Measurements from ENCODE around the gene LIN52. TPM values are rescaled to one million over a fixed set of nuclear protein-coding genes. Genes with fewer than 3 reads are reported as not detected.

LIN52 gene
- total RNA-seq, 1 donor from 2014 or later, result 13.4 TPM

GRCh38 chr14:74142523-74142922 is 57.8 kb downstream of the LIN52 start:
- no peak overlapping the region for H3K27ac Mint-ChIP-seq
- H3K9me3 Mint-ChIP-seq (ENCODE audit: low read depth), result no peaks in the 10 kb centered on the region
- H3K27me3 Mint-ChIP-seq, result no peaks in the 10 kb centered on the region
- peaks cover 15% of the 10 kb centered on the region for H3K4me1 Mint-ChIP-seq (ENCODE audit: low read depth)
- no peak for TF ChIP-seq CTCF (IDR thresholded peaks at IDR 0.05; ENCODE audit: unreplicated experiment)
- no peak for DNase-seq (ENCODE audit: low spot score, unreplicated experiment)
- no peak overlapping the region for H3K4me3 Mint-ChIP-seq (ENCODE audit: low read depth)
- peaks cover 3% of the 10 kb centered on the region for H3K36me3 Mint-ChIP-seq (ENCODE audit: insufficient read depth)

GRCh38 chr14:74144789-74145188 is 60.0 kb downstream of the LIN52 start:
- H3K27me3 Mint-ChIP-seq, result no peaks in the 10 kb centered on the region
- DNase-seq (ENCODE audit: low spot score, unreplicated experiment), result no peak
- no peak for TF ChIP-seq CTCF (IDR thresholded peaks at IDR 0.05; ENCODE audit: unreplicated experiment)
- no peaks in the 10 kb centered on the region for H3K9me3 Mint-ChIP-seq (ENCODE audit: low read depth)
- H3K4me3 Mint-ChIP-seq (ENCODE audit: low read depth), result no peak overlapping the region
- peaks cover 12% of the 10 kb centered on the region for H3K4me1 Mint-ChIP-seq (ENCODE audit: low read depth)
- no peak overlapping the region for H3K27ac Mint-ChIP-seq
- no peaks in the 10 kb centered on the region for H3K36me3 Mint-ChIP-seq (ENCODE audit: insufficient read depth)

GRCh38 chr14:74147571-74147970 is 62.8 kb downstream of the LIN52 start:
- H3K27ac Mint-ChIP-seq, result no peak overlapping the region
- H3K36me3 Mint-ChIP-seq (ENCODE audit: insufficient read depth), result peaks cover 2% of the 10 kb centered on the region
- TF ChIP-seq CTCF (IDR thresholded peaks at IDR 0.05; ENCODE audit: unreplicated experiment), result no peak
- DNase-seq (ENCODE audit: low spot score, unreplicated experiment), result no peak
- H3K4me3 Mint-ChIP-seq (ENCODE audit: low read depth), result no peak overlapping the region
- H3K9me3 Mint-ChIP-seq (ENCODE audit: low read depth), result no peaks in the 10 kb centered on the region
- H3K4me1 Mint-ChIP-seq (ENCODE audit: low read depth), result no peaks in the 10 kb centered on the region
- H3K27me3 Mint-ChIP-seq, result no peaks in the 10 kb centered on the region

GRCh38 chr14:74148705-74149104 is 63.9 kb downstream of the LIN52 start:
- no peak for TF ChIP-seq CTCF (IDR thresholded peaks at IDR 0.05; ENCODE audit: unreplicated experiment)
- no peak overlapping the region for H3K4me3 Mint-ChIP-seq (ENCODE audit: low read depth)
- no peak overlapping the region for H3K27ac Mint-ChIP-seq
- peaks cover 2% of the 10 kb centered on the region for H3K36me3 Mint-ChIP-seq (ENCODE audit: insufficient read depth)
- no peaks in the 10 kb centered on the region for H3K9me3 Mint-ChIP-seq (ENCODE audit: low read depth)
- no peak for DNase-seq (ENCODE audit: low spot score, unreplicated experiment)
- no peaks in the 10 kb centered on the region for H3K27me3 Mint-ChIP-seq
- no peaks in the 10 kb centered on the region for H3K4me1 Mint-ChIP-seq (ENCODE audit: low read depth)

- TF ChIP-seq CTCF (IDR thresholded peaks at IDR 0.05; ENCODE audit: unreplicated experiment), result no peak
- DNase-seq (ENCODE audit: low spot score, unreplicated experiment), result no peak
- Mint-ChIP-seq H3K27me3 (no peaks in the 10 kb centered on the region), H3K4me1 (ENCODE audit: low read depth) (peaks cover 4% of the 10 kb centered on the region), H3K27ac (no peak overlapping the region), H3K9me3 (ENCODE audit: low read depth) (no peaks in the 10 kb centered on the region), H3K4me3 (ENCODE audit: low read depth) (no peak overlapping the region), H3K36me3 (ENCODE audit: insufficient read depth) (peaks cover 2% of the 10 kb centered on the region)
Measured at GRCh38 chr14:74155287-74155686, 70.5 kb downstream of the LIN52 start.
